GM10248 (cell line): ENCODE results near the gene HIPK4.
"Not testable (repeated sequence)": the region's sequence is repeated elsewhere in the genome, so short reads cannot be mapped to it uniquely, and the experiment has no call there.

Experiments
- CTCF ChIA-PET: fragments of 300-600 bp; sonication (Branson Sonifier 250); formaldehyde crosslinking; extraction: SDS; loops from one replicate; lab custom pipeline; 2021; ENCODE audit warnings: antibody characterized with exemption; lab: Yijun Ruan, JAX
- POLR2A ChIA-PET: fragments of 350-650 bp; sonication (Branson Sonifier 250); formaldehyde crosslinking; extraction: SDS; loops from one replicate; lab custom pipeline; 2020; ENCODE audit warnings: antibody characterized with exemption; lab: Yijun Ruan, JAX
- DNase-seq: peaks from one replicate; pipeline ENCODE4 v3.0.0; 2012; ENCODE audit errors: extremely low spot score
- CTCF ChIP-seq: IDR thresholded peaks from 2 replicates; pipeline ENCODE4 v1.5.1; 2012; ENCODE audit warnings: mild to moderate bottlenecking, low read depth; ENCODE audit errors: extremely low read depth, missing control alignments, control extremely low read depth

HIPK4 gene

GRCh38 chr19:40412866-40413265 lies 22.9 kb upstream of the HIPK4 start:
- ChIA-PET POLR2A (interaction anchor here (0.8 kb wide), 1 partner anchor 8 kb away, joined by 3 read pairs; no protein-coding TSS in a partner anchor), CTCF (interaction anchor here (1.4 to 2.9 kb wide), 5 partner anchors 8 to 51 kb away, joined by 3 to 35 read pairs (median 8); partner anchors contain the start of gene SERTAD1)
- DNase-seq: no peak
- TF ChIP-seq CTCF: no peak

GRCh38 chr19:40411958-40412499 lies 22.0 kb upstream of the HIPK4 start:
- CTCF ChIA-PET: interaction anchor here (0.6 to 2.9 kb wide), 7 partner anchors 9 to 107 kb away, joined by 3 to 35 read pairs (median 6); partner anchors contain the start of gene SERTAD1
- no peak for DNase-seq
- no peak for TF ChIP-seq CTCF
- POLR2A ChIA-PET: interaction anchor here (1.2 kb wide), 1 partner anchor 9 kb away, joined by 4 read pairs; no protein-coding TSS in a partner anchor

GRCh38 chr19:40411125-40411842 lies 21.3 kb upstream of the HIPK4 start:
- TF ChIP-seq CTCF: no peak
- ChIA-PET CTCF (interaction anchor here (0.6 to 2.9 kb wide), 6 partner anchors 9 to 106 kb away, joined by 3 to 35 read pairs (median 5); partner anchors contain the start of gene SERTAD1), POLR2A (interaction anchor here (0.7 to 1.2 kb wide), 2 partner anchors 9 to 55 kb away, joined by 3 to 4 read pairs; no protein-coding TSS in a partner anchor)
- no peak for DNase-seq

- ChIA-PET POLR2A (interaction anchor here (1.5 kb wide), 1 partner anchor 9 kb away, joined by 3 read pairs; no protein-coding TSS in a partner anchor), CTCF (interaction anchor here (1.2 to 4.0 kb wide), 4 partner anchors 10 to 63 kb away, joined by 3 to 35 read pairs (median 16); no protein-coding TSS in a partner anchor)
- no peak for TF ChIP-seq CTCF
- no peak for DNase-seq
Measured at GRCh38 chr19:40410030-40410389, 20.0 kb upstream of the HIPK4 start.

GRCh38 chr19:40408598-40408925 lies 18.6 kb upstream of the HIPK4 start:
- CTCF ChIA-PET: interaction anchor here (2.6 to 4.0 kb wide), 2 partner anchors 12 to 56 kb away, joined by 8 to 30 read pairs; no protein-coding TSS in a partner anchor
- DNase-seq: not testable (repeated sequence)
- POLR2A ChIA-PET: interaction anchor here (0.6 kb wide), 1 partner anchor 13 kb away, joined by 3 read pairs; no protein-coding TSS in a partner anchor

GRCh38 chr19:40407714-40408597 lies 18.0 kb upstream of the HIPK4 start:
- DNase-seq: no peak
- ChIA-PET CTCF (interaction anchor here (1.1 to 4.0 kb wide), 3 partner anchors 9 to 57 kb away, joined by 3 to 30 read pairs (median 8); no protein-coding TSS in a partner anchor), POLR2A (no interaction called here)
- no peak for TF ChIP-seq CTCF
